ENCODE data around the gene NR5A1.

NR5A1 gene

GRCh38 chr9:124526174-124526573 lies 19.0 kb upstream of the NR5A1 start:
- Mint-ChIP-seq H3K27me3 (no peaks in the 10 kb centered on the region), H3K4me1 (no peaks in the 10 kb centered on the region), H3K4me3 (no peak overlapping the region), H3K36me3 (peaks cover 0 to 7% of the 10 kb centered on the region in 2 donors), H3K9me3 (no peaks in the 10 kb centered on the region), H3K27ac (no peak overlapping the region)
- ATAC-seq (replicated peaks), result no peak
- no peak for DNase-seq

DNA sequence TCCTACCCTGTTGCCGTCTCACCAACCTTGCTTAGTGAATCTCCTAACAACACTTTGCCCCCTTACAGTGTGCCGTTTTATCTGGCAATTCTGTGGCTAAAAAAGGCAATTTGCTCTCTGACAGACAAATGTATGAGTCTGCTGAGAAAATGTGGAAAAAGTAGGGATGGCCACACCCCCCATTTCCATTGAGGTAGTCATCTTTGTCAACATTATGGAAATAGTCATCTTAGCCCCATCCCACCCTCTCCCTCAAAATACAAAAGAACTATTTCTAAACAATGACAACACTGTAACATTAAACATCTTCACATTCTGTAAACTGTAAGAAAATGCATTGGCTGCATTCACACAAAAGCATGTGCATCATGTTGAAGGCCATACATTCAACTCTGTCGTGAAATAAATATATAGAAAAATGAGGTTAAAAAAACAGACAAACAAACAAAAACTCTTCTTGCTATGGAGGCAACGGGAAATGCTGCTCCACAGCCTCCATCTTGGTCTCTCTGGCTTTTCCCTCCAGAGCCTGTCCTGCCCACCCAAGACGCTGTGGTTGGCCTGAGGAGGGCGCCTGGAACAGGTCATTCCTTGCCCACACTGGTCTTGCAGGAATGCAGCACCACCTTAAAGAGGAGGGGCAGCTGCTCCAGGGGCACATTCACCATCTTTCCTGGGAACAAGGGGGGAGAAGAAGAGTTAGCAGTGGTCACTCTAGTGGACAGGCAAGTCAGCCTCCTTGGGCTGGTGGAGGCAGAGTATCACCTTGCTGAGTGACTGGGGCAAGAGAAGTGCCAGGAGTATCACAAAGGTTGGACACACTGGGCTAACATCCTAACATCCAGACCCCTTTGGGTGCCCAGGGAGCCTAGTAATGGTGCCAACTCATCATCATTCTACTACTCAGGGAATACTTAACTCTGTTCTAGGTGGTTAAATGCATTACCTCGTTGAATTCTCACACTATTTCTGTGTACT lies 15.2 kb upstream of the NR5A1 start:
- H3K27me3 Mint-ChIP-seq, result no peaks in the 10 kb centered on the region
- H3K27ac Mint-ChIP-seq, result no peak overlapping the region
- no peaks in the 10 kb centered on the region for H3K9me3 Mint-ChIP-seq
- H3K4me1 Mint-ChIP-seq, result no peaks in the 10 kb centered on the region
- no peak overlapping the region for H3K4me3 Mint-ChIP-seq
- ATAC-seq (replicated peaks) (no peak), DNase-seq (no peak)
- peaks cover 3% of the 10 kb centered on the region in 2 donors for H3K36me3 Mint-ChIP-seq

DNA sequence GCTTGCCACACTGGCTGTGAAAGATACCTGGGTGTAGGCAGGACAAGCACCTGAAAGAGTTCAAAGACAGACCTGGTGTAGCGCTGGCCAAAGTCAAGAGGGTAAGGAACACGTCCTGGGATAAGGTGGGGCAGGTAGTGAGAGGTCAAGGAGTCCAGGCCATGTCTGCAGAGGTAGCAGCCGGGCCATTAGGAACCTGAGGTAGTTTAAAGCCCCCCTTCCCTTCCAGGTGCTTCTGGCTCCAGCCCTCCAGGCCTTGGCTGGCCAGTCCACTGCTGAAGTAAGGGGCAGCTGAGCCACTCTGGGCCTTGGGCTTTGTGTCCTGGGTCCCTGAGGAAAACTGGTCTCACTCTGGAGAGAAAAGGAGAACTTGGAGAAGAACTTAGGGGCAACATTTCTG lies 13.9 kb upstream of the NR5A1 start:
- Mint-ChIP-seq H3K36me3 (peaks cover 3% of the 10 kb centered on the region in 2 donors), H3K9me3 (no peaks in the 10 kb centered on the region), H3K27ac (no peak overlapping the region), H3K27me3 (no peaks in the 10 kb centered on the region), H3K4me3 (no peak overlapping the region), H3K4me1 (no peaks in the 10 kb centered on the region)
- ATAC-seq (replicated peaks) (no peak), DNase-seq (no peak)

- H3K9me3 Mint-ChIP-seq, result no peaks in the 10 kb centered on the region
- peaks cover 0 to 3% of the 10 kb centered on the region in 2 donors for H3K36me3 Mint-ChIP-seq
- ATAC-seq (replicated peaks), result no peak
- no peak overlapping the region for H3K27ac Mint-ChIP-seq
- DNase-seq, result no peak
- no peak overlapping the region for H3K4me3 Mint-ChIP-seq
- H3K27me3 Mint-ChIP-seq, result no peaks in the 10 kb centered on the region
- H3K4me1 Mint-ChIP-seq, result no peaks in the 10 kb centered on the region
Measured at GRCh38 chr9:124520206-124520596, 13.0 kb upstream of the NR5A1 start.

DNA sequence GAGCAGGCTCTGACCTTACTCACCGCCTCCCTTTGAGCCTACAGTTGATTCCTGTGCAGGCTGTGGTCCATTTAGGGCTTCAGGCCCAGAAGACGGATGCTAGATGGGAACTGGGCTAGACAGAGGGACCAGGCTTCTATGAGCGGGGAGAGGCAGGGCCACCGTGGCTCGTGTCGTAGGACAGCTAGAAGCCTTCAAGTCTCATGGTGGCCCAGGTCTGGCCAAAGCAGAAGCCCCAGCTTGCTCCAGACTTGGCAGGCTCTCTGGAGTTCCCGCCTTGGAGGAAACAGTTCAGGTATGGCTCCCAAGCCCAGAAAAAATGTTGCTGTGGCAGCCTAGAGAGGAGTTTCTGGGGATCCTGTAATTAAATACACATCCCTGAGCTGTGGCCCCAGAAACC lies 10.9 kb upstream of the NR5A1 start:
- DNase-seq (no peak), ATAC-seq (replicated peaks) (no peak)
- Mint-ChIP-seq H3K27me3 (peaks cover 2 to 3% of the 10 kb centered on the region in 2 donors), H3K9me3 (no peaks in the 10 kb centered on the region), H3K4me3 (no peak overlapping the region), H3K27ac (no peak overlapping the region), H3K36me3 (peaks cover 0 to 3% of the 10 kb centered on the region in 2 donors), H3K4me1 (no peaks in the 10 kb centered on the region)

DNA sequence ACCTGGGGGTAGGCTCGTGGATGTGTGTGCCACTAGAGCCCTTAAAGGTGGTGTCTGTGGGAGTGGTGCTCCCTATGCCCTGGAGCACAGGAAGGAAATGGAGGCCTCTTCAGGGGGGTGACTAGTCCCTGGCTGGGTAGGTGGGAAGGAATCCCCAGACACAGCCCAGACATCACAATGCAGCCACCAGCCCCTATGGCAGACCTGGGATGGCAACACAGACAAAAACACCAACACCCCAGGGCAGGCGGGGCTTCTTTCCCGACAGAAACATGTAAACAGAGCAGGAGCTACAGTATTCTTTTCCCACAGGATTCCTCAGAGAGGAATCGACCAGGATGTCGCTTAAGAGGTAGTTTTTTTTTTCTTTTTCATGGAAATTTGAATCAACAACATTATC lies 10.4 kb upstream of the NR5A1 start:
- no peak overlapping the region for H3K27ac Mint-ChIP-seq

GRCh38 chr9:124514874-124515273 lies 7.7 kb upstream of the NR5A1 start:
- Mint-ChIP-seq H3K27ac (no peak overlapping the region), H3K4me1 (peaks cover 0 to 7% of the 10 kb centered on the region in 2 donors), H3K27me3 (peaks cover 10 to 30% of the 10 kb centered on the region in 2 donors), H3K36me3 (no peaks in the 10 kb centered on the region), H3K9me3 (no peaks in the 10 kb centered on the region), H3K4me3 (no peak overlapping the region)
- DNase-seq (no peak), ATAC-seq (replicated peaks) (no peak)

More for the DNA sequence above, 10.4 kb upstream of the NR5A1 start:
- Mint-ChIP-seq H3K36me3 (peaks cover 0 to 3% of the 10 kb centered on the region in 2 donors), H3K4me3 (no peak overlapping the region), H3K4me1 (no peaks in the 10 kb centered on the region), H3K27me3 (peaks cover 4 to 7% of the 10 kb centered on the region in 2 donors), H3K9me3 (no peaks in the 10 kb centered on the region)
- no peak for DNase-seq
- ATAC-seq (replicated peaks), result no peak

GRCh38 chr9:124514125-124514524 lies 6.9 kb upstream of the NR5A1 start:
- no peaks in the 10 kb centered on the region for H3K36me3 Mint-ChIP-seq
- DNase-seq, result no peak
- peaks cover 0 to 7% of the 10 kb centered on the region in 2 donors for H3K4me1 Mint-ChIP-seq
- no peaks in the 10 kb centered on the region for H3K9me3 Mint-ChIP-seq
- no peak overlapping the region for H3K27ac Mint-ChIP-seq
- no peak for ATAC-seq (replicated peaks)
- peaks cover 10 to 30% of the 10 kb centered on the region in 2 donors for H3K27me3 Mint-ChIP-seq
- no peak overlapping the region for H3K4me3 Mint-ChIP-seq

DNA sequence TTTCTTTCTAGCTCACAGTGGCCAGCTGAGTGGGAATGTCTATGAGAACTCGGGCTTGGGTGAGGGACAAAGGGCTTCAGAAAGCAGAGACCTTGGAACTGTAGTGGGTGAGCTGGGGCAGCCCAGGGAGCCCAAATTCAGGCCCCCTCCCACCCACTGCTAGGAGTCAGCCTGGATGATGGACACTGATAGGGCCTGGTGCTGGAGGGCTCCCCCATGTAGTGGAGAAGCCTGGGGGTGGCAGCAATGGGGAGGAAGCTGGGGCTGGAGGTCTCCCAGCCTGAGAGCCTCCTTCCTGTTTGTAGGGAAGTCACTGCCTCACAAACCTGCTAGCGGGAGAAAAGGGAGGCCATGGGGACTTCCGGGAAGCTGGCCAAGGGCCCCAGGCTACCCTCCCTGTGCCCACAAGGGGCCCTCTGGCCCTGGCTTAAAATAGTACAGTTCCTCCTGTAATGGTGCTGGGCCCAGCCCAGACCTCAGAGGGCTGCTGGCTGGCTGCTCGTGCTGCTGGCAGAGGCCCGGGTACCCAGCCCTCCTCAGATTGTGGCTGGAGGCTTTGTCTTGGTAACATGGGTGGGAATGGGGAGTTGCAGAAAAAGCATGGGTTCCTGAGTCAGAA lies 6.3 kb upstream of the NR5A1 start:
- ATAC-seq (replicated peaks), result no peak
- peaks cover 0 to 7% of the 10 kb centered on the region in 2 donors for H3K4me1 Mint-ChIP-seq
- no peak overlapping the region for H3K4me3 Mint-ChIP-seq
- DNase-seq, result no peak
- no peaks in the 10 kb centered on the region for H3K9me3 Mint-ChIP-seq
- H3K27me3 Mint-ChIP-seq, result peaks cover 10 to 30% of the 10 kb centered on the region in 2 donors
- no peak overlapping the region for H3K27ac Mint-ChIP-seq
- no peaks in the 10 kb centered on the region for H3K36me3 Mint-ChIP-seq

DNA sequence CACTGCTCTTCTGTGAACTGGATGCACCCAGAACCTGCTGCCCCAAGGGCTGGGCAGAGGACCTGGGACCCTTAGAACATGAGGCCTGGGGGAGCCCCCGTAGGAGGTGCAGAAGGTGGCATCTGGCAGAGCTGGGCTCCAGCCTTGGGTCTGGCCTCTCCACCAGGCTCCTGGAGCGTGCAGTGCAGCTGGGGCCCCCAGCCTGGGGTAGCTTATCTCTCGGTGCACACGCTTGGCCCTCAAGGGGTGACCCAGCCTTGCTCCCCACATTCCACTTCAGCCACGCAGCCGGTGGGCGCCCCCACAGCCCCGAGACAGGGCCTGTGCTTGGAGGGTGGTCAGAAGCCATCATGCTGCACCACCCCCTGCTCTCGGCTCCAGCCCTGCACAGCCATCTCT lies 5.6 kb upstream of the NR5A1 start:
- H3K4me1 Mint-ChIP-seq, result peaks cover 0 to 7% of the 10 kb centered on the region in 2 donors
- DNase-seq (no peak), ATAC-seq (replicated peaks) (no peak)
- H3K27ac Mint-ChIP-seq, result no peak overlapping the region
- H3K9me3 Mint-ChIP-seq, result no peaks in the 10 kb centered on the region
- H3K36me3 Mint-ChIP-seq, result no peaks in the 10 kb centered on the region
- peaks cover 10 to 34% of the 10 kb centered on the region in 2 donors for H3K27me3 Mint-ChIP-seq
- no peak overlapping the region for H3K4me3 Mint-ChIP-seq

DNA sequence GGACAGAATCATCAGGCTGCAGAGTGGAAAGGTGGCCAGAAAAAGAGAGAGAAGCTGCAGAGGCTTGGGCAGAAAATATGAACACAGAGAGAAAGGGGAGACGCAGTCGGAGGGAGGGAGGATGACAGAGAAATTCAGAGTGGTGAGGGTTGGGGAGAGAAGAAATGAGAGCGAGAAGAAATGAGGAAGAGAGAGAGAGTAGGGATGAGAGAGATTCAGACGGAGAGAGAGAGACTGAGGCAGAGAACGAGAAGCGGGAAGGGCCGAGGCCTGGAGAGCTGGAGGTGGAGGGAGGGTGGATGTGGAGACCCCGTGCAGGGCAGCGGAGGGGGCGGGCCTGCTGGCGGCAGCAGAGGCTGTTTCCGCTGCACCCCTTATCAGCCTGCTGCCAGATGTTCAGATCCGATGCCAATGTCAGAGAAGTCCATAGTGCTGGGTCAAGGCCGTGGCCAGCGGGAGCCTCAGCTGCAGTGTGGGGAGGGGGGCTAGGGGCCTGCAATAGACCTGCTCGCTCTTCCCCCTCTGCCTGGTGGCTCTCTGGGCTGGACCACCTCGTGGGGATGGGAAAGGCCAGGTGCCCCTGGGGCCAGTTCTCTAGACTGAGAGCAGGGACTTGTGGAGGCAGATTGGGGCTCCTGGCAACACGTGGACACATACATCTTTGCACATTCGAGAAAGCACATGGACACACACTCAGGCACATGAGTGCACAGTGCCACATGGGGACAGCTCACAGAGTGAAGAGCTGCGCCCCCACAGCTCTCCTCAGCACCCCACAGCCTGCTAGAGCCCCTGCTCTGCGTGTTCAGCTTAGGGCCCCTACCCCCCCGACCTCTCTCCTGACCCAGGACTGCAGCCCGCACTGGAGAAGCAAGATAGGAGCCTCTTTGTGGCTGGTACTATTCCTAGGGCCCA lies 4.9 kb upstream of the NR5A1 start:
- H3K4me3 Mint-ChIP-seq, result no peak overlapping the region
- DNase-seq, result no peak
- H3K27me3 Mint-ChIP-seq, result peaks cover 10 to 40% of the 10 kb centered on the region in 2 donors
- no peak overlapping the region for H3K27ac Mint-ChIP-seq
- no peaks in the 10 kb centered on the region for H3K9me3 Mint-ChIP-seq
- H3K36me3 Mint-ChIP-seq, result no peaks in the 10 kb centered on the region
- peaks cover 0 to 7% of the 10 kb centered on the region in 2 donors for H3K4me1 Mint-ChIP-seq
- no peak for ATAC-seq (replicated peaks)

DNA sequence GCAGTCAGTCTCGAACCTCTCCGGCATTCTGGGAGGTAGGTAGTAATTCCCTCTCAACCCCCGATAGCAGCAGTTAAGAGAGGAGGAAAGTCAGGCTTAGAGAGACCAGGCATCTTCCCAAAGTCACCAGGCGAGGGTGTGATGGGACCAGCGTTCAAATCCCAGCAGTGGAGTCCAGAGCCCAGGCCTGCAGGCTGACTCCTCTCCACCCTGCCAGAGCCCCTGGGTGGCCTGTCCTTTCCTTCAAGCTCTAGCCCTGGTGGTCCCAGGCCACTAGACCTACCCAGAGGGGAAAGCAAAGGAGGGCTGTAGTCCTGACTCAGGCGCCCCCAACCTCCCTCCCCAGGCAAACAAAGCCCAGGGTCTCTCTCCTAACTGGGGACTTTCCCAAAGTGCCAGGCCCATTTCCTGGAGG lies 4.2 kb upstream of the NR5A1 start:
- H3K36me3 Mint-ChIP-seq, result no peaks in the 10 kb centered on the region
- no peak overlapping the region for H3K27ac Mint-ChIP-seq
- H3K4me1 Mint-ChIP-seq, result peaks cover 0 to 7% of the 10 kb centered on the region in 2 donors
- H3K4me3 Mint-ChIP-seq, result no peak overlapping the region
- H3K9me3 Mint-ChIP-seq, result no peaks in the 10 kb centered on the region
- peaks cover 15 to 47% of the 10 kb centered on the region in 2 donors for H3K27me3 Mint-ChIP-seq
- ATAC-seq (replicated peaks) (no peak), DNase-seq (no peak)

DNA sequence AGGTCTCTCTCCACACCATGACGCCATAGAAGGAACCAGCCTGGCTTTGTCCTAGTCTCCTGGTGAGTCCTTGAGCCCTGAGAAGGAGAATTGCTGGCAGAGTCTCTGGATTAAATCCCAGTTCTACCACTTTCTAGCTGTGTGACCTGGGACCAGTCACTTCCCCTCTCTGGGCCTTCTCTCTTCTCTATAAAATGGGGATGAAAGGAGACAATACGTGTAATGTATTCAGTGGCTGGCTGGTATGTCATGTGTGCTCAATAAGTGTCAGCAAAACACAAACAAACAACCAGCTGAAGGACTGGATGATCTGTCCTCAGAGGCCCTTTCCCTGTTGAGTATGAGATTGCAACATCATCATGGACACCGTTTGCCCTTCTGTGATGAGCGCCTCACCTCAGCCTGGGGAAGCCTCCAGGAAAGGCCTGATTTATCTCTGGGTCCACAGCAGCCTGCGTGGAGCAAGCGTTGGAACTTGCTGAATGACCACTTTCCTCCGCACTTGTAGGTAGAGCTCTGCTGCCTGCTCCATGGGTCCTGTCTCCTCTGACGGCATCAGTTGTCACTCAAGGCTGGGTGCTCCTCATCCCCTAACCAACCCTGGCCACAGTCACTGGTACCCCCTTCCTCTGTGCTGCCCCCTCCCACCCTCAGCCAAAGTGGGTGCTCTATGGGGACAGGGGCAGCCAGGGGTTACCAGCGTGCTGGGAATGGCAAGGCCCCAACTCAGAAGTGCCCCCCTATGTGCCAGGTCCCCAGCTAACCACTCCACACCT lies 3.6 kb upstream of the NR5A1 start:
- DNase-seq (no peak), ATAC-seq (replicated peaks) (no peak)
- Mint-ChIP-seq H3K36me3 (no peaks in the 10 kb centered on the region), H3K4me3 (no peak overlapping the region), H3K27ac (no peak overlapping the region), H3K9me3 (no peaks in the 10 kb centered on the region), H3K4me1 (peaks cover 0 to 7% of the 10 kb centered on the region in 2 donors), H3K27me3 (peaks cover 21 to 53% of the 10 kb centered on the region in 2 donors)
